Fibroblast of skin of scalp (primary cell): Measurements from ENCODE around the gene CYBA.

Experiments used
- DNase-seq: peaks from one replicate; pipeline ENCODE4 v3.0.0-alpha.2; 2013

CYBA gene

DNA sequence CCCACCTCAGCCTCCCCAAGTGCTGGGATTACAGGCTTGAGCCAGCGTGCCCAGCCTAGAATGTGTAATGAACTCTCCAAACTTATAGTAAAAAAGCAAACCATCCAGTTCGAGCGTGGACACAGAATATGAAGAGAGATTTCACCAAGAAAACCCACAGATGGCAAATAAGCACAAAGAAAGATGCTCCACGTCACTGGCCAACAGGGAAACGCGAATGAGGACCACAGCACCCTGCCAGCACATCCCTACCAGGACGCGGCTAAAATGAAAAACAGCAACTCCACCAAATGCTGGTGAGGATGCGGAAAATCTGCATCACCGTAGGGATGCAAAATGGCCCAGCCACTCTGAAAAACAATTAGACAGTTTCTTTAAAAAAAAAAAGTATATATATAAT is 10.6 kb upstream of the CYBA start:
- no peak for DNase-seq

GRCh38 chr16:88659160-88659559 is 8.3 kb upstream of the CYBA start:
- no peak for DNase-seq

GRCh38 chr16:88658714-88659113 is 7.9 kb upstream of the CYBA start:
- DNase-seq = no peak

DNA sequence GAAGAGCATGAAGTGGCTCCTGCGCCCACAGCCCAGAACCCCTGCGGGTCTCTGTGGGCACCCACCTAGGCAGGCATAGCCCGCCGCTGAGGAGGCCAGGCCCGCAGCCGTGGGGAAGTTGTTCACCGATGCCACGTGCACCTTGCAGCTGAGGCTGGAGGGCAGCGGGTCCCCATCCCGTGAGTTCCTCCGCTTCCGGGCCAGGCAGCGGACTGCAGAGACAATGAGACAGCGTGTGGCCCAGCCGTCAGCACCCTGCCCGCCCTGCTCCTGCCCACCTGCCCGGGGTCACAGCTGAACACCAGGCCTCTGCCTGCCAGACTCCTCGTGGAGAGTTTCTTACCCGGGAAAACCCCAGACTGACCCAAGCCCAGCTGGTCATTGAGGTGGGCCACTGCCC is 6.5 kb upstream of the CYBA start:
- no peak for DNase-seq

- no peak for DNase-seq
These were observed 5.6 kb upstream of the CYBA start for GRCh38 chr16:88656291-88656980.

GRCh38 chr16:88655733-88656281 is 5.0 kb upstream of the CYBA start:
- DNase-seq = no peak

DNA sequence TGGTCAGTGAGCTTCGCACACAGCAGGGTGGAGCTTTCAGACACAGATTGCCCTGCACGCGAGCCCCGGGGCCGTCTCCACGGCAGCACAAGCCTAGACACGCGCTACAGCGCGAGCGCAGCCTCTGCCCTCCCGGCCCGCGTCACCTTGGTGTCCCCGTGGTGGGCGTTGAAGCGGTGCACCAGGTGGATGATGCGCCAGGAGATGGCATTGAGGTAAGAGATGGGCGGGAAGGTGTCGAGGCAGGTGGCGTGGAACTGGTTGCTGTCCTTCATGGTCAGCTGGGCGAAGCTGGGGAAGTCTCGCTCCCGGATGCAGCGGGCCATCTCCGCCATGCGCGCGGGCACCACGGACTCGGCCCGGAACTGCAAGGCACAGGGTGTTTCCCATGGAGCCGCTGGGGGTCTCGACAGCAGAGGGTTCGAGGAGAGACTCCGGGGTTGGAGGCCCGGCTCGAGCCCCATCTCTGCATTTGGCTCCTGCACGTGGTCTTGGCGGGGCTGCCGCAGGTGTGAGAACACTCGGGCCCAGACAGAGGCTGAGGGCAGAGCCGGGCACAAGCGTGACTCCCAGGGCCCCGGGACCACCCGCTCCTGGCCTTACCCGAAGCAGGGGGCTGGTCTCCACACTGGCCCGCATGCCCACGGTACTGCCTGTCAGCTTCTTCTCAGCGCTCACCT is 4.3 kb upstream of the CYBA start:
- no peak for DNase-seq

- no peak for DNase-seq
These were observed 3.7 kb upstream of the CYBA start for GRCh38 chr16:88654363-88655052.

- DNase-seq = no peak
These were observed 2.9 kb upstream of the CYBA start for GRCh38 chr16:88653596-88654362.

DNA sequence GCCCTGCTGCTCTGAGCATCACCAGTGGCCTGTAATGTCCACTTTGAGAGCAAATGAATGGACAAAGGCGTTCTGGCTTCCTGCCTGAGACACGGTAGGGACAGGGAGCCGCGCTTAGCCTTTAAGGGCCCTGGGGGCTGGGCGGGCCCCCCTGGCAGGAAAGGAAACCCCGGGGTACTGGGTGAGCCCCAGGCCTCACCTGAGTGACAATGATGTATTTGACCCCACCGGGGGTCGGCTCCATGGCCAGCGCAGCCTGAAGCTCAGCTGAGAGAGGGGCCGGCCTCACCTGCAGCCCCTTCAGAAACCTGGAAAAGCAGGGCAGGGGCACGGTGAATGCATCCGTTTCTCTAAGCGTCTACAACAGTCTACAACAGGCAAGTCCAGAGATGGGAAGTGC is 2.2 kb upstream of the CYBA start:
- no peak for DNase-seq

DNA sequence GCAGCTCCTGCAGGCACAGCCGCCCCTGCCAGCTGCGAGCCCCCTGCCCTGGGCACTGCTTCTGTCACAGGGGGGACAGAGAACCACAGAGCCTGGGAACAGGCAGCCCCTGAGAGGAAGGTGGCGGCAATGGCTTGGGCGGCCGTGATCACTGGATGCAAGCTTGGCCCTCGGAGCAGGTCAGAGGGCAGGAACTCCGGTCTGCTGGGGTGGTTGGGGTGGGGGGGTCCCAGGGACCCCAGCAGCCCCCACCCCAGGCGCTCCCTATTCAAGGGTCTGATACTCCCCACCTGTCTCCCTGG is 1.9 kb upstream of the CYBA start:
- no peak for DNase-seq

GRCh38 chr16:88651989-88652761 is 1.3 kb upstream of the CYBA start:
- DNase-seq = no peak

GRCh38 chr16:88651276-88651988 is 579 bp upstream of the CYBA start:
- no peak for DNase-seq

GRCh38 chr16:88649924-88650748 is 717 bp downstream of the CYBA start:
- DNase-seq = no peak

DNA sequence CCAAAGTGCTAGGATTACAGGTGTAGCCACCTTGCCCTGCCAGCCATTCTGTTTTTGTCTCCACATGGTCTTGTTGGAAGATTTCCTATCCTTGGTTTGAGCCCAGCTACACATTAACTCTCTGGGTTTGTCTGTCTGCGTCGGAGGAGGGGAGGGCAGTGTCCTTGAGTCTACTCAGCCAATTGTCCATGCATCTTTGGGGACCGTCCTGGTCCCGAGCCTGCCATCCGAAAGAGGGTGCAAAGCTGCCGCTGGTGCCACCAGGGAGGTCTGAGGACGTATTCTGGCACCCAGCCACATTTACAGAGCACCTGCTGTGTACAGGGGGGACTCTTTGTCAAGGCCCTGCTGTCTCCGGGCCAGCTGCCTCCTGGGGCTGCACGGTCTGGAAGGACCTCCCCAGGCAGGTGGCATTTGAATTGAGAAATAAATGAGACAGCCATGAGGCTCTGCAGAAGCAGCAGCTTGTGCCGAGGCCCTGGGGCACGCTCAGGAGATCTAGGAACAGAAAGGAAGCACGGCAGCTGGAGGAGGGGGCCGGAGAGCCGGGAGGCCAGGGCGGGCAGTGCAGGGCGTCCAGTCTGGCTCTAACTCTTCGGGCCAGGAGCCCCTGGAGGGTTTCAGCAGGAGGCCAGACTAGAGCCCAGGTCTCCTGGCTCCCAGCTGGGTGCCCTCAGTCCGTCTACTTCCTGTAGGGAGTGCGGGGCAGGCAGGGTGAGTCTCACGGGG is 1.5 kb downstream of the CYBA start:
- no peak for DNase-seq

GRCh38 chr16:88647178-88648070 is 3.4 kb downstream of the CYBA start:
- no peak for DNase-seq

DNA sequence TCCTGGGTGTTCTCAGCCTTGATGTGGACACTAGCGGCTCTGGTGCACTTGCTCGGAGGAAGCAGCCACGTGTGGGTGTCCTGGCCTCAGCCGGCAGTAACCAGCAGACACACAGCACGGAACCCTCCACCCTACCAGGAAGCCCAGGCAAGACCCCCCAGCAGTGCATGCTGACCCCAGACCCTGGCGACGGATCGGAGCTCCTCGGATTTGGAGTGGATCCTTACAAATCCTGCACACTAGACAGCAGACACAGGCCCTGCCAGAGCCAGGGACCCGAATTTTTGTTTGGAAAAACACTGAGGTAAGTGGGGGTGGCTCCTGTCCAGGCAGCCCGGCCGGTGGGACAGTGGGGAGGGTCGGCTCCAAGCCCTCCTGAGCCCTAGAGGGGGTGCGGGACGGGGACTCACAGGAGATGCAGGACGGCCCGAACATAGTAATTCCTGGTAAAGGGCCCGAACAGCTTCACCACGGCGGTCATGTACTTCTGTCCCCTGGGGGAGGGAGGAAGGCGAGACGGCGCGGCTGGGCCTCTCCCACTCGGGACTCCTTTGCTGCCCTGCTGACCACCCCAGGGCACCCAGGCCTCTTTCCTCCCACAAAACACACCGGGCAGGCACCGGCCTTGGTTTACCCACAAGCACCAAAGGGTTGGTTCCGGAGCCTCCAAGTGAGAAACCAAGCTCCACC is 4.4 kb downstream of the CYBA start:
- no peak for DNase-seq

DNA sequence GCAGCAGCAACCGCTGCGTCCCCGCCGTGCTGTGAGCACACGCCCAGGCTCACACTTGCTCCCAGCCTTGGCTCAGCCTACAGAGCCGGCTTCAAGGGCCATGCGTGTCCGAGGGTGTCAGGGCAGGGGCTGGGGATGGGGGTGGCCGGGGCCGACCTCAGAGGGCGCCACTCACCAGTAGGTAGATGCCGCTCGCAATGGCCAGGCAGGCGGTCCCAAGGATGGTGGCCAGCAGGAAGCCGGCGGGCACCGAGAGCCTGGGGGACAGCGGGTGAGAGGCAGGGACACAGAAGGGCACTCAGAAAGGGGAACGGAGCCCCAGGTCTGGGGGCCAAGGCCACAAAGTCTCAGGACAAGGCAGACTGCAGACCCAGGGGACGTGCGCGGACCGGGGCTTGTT is 4.9 kb downstream of the CYBA start:
- DNase-seq = no peak
